GM18858 (cell line): ENCODE data around the gene AIFM1.

Experiments used
- ATAC-seq: cut with Tn5 transposase; IDR thresholded peaks from one replicate; pipeline ENCODE4 v1.9.1; 2021; ENCODE audit not compliant: unreplicated experiment

The AIFM1 gene

DNA sequence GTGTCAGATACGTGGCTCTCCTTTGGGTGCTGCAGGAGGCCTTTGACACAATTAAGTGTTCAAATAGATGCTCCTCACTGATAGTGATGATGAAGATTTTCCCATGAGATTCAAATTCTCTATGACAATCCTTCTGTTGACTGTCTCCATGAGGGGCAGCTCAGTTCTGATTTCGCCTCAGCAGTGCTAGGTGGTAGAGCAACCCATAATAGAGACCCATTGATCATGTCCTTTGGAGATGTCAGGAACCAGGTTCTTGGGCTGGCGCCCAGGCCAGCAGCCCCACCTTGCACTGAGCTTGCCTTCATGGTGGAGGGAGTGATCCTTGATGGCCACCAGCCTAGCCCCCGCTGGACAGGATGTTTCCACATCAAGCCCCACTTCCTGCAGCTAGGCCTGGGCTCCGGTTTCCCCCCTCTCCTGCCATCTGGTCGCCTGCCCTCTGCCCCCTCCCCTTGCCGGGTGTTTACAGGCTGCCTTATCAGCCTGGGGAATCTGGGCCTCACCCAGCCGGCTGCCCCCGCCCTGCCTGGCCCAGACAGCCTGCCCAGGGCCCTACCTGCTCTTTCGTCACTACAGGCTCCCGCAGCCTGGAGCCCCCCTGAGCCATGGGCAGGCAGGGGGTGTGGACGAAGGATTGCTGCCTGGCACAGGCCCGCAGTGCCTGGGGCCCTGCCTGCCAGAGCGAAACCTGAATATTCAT lies 68.0 kb downstream of the AIFM1 start:
- no peak for ATAC-seq

DNA sequence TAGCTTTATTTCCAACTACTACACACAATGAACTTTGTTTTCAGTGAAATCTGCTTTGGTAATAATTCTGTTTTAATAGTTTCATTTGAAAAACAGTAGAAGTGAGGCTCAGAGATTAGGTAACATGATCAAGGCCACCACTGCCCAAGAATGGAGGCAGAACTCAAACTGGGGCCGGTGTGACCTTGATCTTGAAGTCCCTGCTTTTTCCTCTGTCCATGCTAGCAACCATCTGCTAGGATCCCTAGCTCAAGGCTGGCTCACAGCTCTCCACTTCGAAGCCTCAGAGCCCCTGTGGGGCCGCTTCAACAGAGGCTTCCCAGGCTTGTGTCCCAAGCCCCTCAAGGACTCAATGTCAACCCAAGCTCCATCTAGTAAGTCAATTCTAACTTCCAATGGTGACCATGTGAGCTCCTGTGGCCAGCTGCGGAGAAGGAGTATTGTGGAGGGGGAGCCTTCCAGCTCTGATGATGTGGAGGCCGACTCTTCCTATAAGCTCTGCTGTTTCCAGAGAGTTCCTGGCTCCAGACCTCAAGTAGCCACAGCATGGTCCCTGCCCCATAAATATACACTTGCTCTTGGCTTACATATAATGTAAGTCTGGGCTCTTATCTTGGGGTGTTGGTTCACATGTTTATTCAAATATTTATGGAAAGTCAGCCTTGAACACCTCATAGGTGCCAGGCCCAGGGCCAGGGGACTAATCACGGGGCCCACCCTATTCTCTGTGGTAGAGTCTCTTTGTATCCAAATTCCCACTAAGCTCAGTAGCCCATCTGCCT lies 70.2 kb downstream of the AIFM1 start:
- ATAC-seq = no peak

DNA sequence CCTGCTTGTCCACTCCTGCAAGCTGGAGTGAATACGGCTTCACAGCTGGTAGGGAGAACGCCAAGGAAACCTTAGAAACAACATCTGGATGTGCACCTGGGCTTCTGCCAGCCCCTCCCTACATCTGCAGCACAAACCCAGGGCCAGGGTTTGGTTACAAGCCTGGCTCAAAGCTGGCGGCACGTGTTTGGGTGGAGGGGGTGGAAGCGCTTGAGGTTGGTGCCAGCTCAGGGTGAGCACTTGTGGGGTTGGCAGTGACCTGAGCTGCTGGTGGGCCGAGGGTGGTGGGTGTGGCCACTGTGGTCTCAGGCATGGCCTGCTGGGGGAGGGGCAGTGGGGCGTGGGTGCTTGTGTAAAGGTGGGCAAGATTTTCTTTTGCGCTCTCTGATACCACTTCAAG lies 70.9 kb downstream of the AIFM1 start:
- no peak for ATAC-seq

GRCh38 chrX:130093271-130093670 lies 72.4 kb downstream of the AIFM1 start:
- ATAC-seq = no peak

DNA sequence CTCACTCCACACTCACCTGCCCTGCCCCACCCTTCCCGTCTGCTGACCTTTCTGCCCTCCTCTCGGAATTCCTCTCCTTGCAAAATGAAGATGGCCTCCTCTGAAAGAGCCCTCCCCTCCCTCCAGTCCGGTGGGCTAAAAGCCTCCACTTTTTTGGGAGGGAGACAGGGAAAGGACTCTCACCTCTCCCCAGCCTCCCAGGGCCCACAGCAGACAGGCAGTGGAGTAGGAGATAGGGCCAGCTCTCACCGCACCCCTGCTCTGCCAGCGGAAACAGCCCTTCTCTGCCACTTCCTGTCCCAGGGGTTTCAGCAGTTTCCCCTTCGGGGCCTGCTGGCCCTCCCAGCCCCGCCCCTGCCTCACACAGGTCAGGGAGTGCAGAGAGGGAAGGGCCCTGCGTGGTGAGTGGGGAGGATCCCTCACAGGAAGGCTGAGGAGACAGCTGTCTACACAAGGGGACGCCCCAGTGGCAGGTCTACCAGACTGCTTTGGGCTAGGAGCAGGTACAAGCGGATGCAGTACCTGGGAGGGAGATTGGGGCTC lies 73.6 kb downstream of the AIFM1 start:
- peak; percentile 98 for ATAC-seq

- ATAC-seq = no peak
Observed at GRCh38 chrX:130090364-130090763, 75.3 kb downstream of the AIFM1 start.

- ATAC-seq = no peak
Observed at GRCh38 chrX:130086447-130087206, 79.0 kb downstream of the AIFM1 start.

DNA sequence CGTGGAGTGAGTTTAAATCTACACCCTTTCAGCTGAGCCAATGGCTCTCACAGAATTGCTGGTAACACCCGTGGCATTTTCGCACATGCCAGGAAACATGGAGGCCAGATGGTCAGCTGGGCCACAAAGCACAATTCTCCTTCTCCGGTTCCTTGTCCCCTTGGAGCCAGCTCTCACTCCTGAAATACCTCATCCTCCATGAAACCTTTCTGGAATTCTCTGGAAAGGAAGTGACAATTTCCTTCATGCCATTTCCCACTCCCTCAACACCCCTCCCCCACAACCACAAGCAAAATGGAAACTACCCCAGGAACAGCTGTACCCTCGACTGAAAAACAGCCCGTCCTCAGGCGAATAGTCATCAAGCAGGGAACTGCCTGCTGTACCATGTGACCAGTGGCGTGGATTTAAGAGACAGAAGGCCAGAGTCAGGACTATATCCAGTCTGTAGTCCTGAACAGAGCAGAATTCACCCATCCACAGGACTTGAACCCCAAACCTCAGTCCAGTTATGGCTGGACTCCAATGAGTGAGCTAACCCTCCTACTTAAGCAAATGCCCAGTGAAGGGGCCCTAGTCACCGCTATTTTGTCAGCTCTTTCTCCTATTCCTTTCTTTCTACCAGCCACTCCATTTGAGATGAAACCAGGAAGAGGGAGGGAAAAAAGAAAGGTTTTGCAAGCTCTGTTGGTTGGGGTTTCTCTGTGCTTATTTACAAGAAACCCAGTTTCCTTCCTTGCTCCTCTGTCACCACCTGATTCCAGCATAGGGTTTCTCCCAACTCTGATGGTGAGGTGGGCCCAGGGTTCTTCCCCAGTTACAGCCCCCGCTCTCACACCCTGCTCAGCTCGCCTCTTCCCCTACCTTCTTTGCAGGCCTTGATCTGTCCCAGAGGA lies 79.8 kb downstream of the AIFM1 start:
- no peak for ATAC-seq

GRCh38 chrX:130084631-130085237 lies 80.9 kb downstream of the AIFM1 start:
- peak; percentile 26 for ATAC-seq

- ATAC-seq = peak; percentile 28
Observed at GRCh38 chrX:130083656-130084382, 81.8 kb downstream of the AIFM1 start.

DNA sequence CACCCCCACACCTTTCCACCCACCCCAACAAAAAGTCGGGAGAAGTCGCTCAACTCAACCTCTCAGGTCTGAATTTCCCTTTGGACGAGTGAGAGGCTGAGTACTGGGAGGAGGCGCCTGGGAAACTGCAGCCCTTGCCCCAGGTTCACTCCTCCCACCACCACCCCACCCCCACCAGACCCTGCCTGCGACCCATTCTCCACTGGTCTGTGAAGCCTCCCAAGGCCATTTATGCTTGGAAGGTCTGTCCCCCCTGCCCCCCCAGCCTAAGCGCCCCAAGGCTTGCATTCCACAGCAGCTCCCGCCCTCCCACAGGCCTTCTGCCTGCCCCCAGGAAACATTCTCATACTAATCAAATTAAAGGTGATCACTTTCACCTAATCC lies 82.5 kb downstream of the AIFM1 start:
- ATAC-seq = no peak

- peak; percentile 66 for ATAC-seq
Observed at GRCh38 chrX:130082244-130083106, 83.2 kb downstream of the AIFM1 start.

- no peak for ATAC-seq
Observed at GRCh38 chrX:130081421-130082045, 84.1 kb downstream of the AIFM1 start.

DNA sequence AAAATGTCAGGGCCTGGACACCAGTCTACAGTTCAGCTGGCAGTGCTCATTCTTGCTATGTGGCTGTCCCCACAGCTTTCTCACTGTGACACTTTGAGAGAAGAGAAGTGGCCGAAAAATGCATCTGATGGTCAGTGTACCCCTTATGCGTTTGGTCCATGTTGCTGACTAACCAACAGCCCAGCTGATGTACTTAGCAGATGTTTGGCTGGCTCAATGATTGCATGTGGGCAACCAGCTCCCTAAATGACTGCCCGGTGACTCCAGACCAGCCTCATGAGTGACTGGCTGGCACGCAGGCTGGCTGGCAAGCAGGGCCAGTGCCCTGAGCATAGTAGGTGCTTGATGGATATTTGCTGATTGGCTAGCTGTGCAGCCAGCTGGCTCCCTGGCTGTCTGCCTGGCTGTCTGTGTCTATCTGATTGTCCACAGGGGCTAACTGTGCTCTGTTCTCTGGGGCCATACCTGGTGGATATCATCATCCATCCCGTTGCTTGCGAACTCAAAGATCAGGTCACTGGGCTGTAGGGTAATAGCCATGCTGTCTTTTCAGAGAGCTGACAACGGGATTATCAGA lies 84.8 kb downstream of the AIFM1 start:
- ATAC-seq = no peak

GRCh38 chrX:130079824-130080406 lies 85.7 kb downstream of the AIFM1 start:
- no peak for ATAC-seq
